Measurements from ENCODE around the gene DSC1. TPM values are rescaled to one million over a fixed set of nuclear protein-coding genes. Genes with fewer than 3 reads are reported as not detected.

Gene DSC1
- total RNA-seq, 1 experiment from 2014 or later = not detected

- DNase-seq = no peak
- Histone ChIP-seq H3K27me3 (peaks cover 24% of the 10 kb centered on the region), H3K4me3 (no peak overlapping the region), H3K36me3 (no peaks in the 10 kb centered on the region), H3K9me3 (no peaks in the 10 kb centered on the region)
Observed at GRCh38 chr18:31099450-31100230, 63.0 kb downstream of the DSC1 start.

GRCh38 chr18:31098878-31099277, 63.8 kb downstream of the DSC1 start:
- Histone ChIP-seq H3K27me3 (peaks cover 24% of the 10 kb centered on the region), H3K9me3 (no peaks in the 10 kb centered on the region), H3K36me3 (no peaks in the 10 kb centered on the region), H3K4me3 (no peak overlapping the region)
- no peak for DNase-seq

- H3K9me3 ChIP-seq = no peaks in the 10 kb centered on the region
- DNase-seq = no peak
- no peak overlapping the region for H3K4me3 ChIP-seq
- no peaks in the 10 kb centered on the region for H3K36me3 ChIP-seq
- peaks cover 20% of the 10 kb centered on the region for H3K27me3 ChIP-seq
Observed at GRCh38 chr18:31097666-31098065, 65.0 kb downstream of the DSC1 start.

DNA sequence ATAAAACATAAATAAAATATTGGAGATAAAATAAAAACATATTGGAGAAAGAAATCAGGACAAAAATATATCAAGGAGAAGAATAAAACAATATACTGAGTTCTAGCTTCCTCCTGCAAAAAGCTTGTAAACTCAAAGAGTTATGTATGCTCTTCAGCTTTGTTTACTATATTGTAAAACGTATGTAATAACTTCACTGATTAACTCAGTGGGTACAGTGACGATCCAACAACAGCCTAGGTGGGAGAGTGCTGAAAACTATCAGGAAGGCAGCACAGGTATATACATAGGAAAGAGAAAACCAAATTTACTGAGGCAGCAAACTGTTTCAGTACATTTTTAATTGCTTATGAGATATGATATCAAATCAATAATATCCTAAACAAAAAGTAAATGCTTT, 68.8 kb downstream of the DSC1 start:
- H3K27me3 ChIP-seq = no peaks in the 10 kb centered on the region
- H3K36me3 ChIP-seq = no peaks in the 10 kb centered on the region
- H3K9me3 ChIP-seq = no peaks in the 10 kb centered on the region
- no peak overlapping the region for H3K4me3 ChIP-seq
- DNase-seq = no peak

DNA sequence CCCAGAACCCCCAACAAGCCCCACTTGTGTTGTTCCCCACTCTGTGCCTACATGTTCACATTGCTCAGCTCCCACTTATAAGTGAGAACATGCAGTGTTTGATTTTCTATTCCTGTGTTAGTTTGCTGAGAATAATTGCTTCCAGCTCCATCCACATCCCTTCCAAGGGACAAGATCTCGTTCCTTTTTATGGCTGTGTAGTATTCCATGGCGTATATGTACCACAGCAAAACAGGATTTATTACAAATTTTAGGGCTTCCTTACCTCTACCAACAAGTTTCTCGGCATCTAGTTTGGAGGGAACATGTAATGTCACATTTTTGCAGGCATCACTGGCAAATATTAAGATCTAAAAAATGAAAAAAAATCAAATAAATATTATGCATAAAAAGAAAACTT, 69.4 kb downstream of the DSC1 start:
- no peak for DNase-seq
- Histone ChIP-seq H3K36me3 (no peaks in the 10 kb centered on the region), H3K27me3 (no peaks in the 10 kb centered on the region), H3K4me3 (no peak overlapping the region), H3K9me3 (no peaks in the 10 kb centered on the region)

GRCh38 chr18:31091350-31091749, 71.3 kb downstream of the DSC1 start:
- Histone ChIP-seq H3K9me3 (no peaks in the 10 kb centered on the region), H3K36me3 (no peaks in the 10 kb centered on the region), H3K4me3 (no peak overlapping the region), H3K27me3 (no peaks in the 10 kb centered on the region)
- no peak for DNase-seq

- Histone ChIP-seq H3K27me3 (no peaks in the 10 kb centered on the region), H3K9me3 (no peaks in the 10 kb centered on the region), H3K36me3 (no peaks in the 10 kb centered on the region), H3K4me3 (no peak overlapping the region)
- DNase-seq = no peak
Observed at GRCh38 chr18:31088532-31088931, 74.1 kb downstream of the DSC1 start.

GRCh38 chr18:31079973-31080372, 82.7 kb downstream of the DSC1 start:
- H3K9me3 ChIP-seq = no peaks in the 10 kb centered on the region
- H3K4me3 ChIP-seq = no peak overlapping the region
- H3K36me3 ChIP-seq = no peaks in the 10 kb centered on the region

More at GRCh38 chr18:31079973-31080372, 82.7 kb downstream of the DSC1 start:
- no peaks in the 10 kb centered on the region for H3K27me3 ChIP-seq
- DNase-seq = no peak

Other genes with a start within 250 kb of the DSC1 start
- not detected in 2 replicates for gene DSC3, start 120.1 kb downstream of the DSC1 start, total RNA-seq (2014; rRNA removed; shearing (Covaris generic); ENCODE audit: low replicate concordance)
- gene DSC2, start 60.4 kb downstream of the DSC1 start, total RNA-seq (2014; rRNA removed; shearing (Covaris generic); ENCODE audit: low replicate concordance) = not detected in 2 replicates
- gene DSG1, start 155.3 kb upstream of the DSC1 start, total RNA-seq (2014; rRNA removed; shearing (Covaris generic); ENCODE audit: low replicate concordance) = not detected in 2 replicates
- gene DSG4, start 213.9 kb upstream of the DSC1 start, total RNA-seq (2014; rRNA removed; shearing (Covaris generic); ENCODE audit: low replicate concordance) = not detected in 2 replicates